H9 (cell line): Measurements from ENCODE around the gene TMEM92. TPM values are rescaled to one million over a fixed set of nuclear protein-coding genes. Genes with fewer than 3 reads are reported as not detected.

ENCODE experiments used
- DNase-seq: peaks from one replicate; pipeline ENCODE4 v3.0.0-alpha.2; 2017
- H2AFZ ChIP-seq: one replicate; pipeline ENCODE4 v1.6.1; 2013; ENCODE audit warnings: mild to moderate bottlenecking, low read length, control low read depth, moderate library complexity
- H2AK5ac ChIP-seq: 2 replicates; pipeline ENCODE4 v1.6.1; 2013; ENCODE audit warnings: low read length, control low read depth, mixed read lengths; ENCODE audit not compliant: insufficient read length
- H2BK120ac ChIP-seq: one replicate; pipeline ENCODE4 v1.6.1; 2013; ENCODE audit warnings: low read depth, mild to moderate bottlenecking, low read length, control low read depth, inconsistent platforms; ENCODE audit not compliant: poor library complexity, severe bottlenecking
- H2BK12ac ChIP-seq: 2 replicates; pipeline ENCODE4 v1.6.1; 2013; ENCODE audit warnings: low read length, control low read depth, mixed read lengths, low read depth; ENCODE audit not compliant: insufficient read length
- H2BK15ac ChIP-seq: 2 replicates; pipeline ENCODE4 v1.6.1; 2013; ENCODE audit warnings: low read depth, low read length, control low read depth
- H2BK20ac ChIP-seq: one replicate; pipeline ENCODE4 v1.6.1; 2013; ENCODE audit warnings: low read depth, mild to moderate bottlenecking, low read length, control low read depth, inconsistent platforms; ENCODE audit not compliant: poor library complexity, severe bottlenecking
- H2BK5ac ChIP-seq: 2 replicates; pipeline ENCODE4 v1.6.1; 2013; ENCODE audit warnings: low read length, control low read depth, mixed read lengths; ENCODE audit not compliant: insufficient read length
- H3K14ac ChIP-seq: 2 replicates; pipeline ENCODE4 v1.6.1; 2013; ENCODE audit warnings: low read length, control low read depth; ENCODE audit not compliant: insufficient read depth
- H3K18ac ChIP-seq: 2 replicates; pipeline ENCODE4 v1.6.1; 2013; ENCODE audit warnings: low read depth, mild to moderate bottlenecking, mixed read lengths, low read length, control low read depth; ENCODE audit not compliant: insufficient read length
- H3K23ac ChIP-seq: 2 replicates; pipeline ENCODE4 v1.6.1; 2013; ENCODE audit warnings: low read length, control low read depth, mixed read lengths, low read depth; ENCODE audit not compliant: insufficient read length
- H3K23me2 ChIP-seq: 2 replicates; pipeline ENCODE4 v1.6.1; 2013; ENCODE audit warnings: low read depth, mild to moderate bottlenecking, mixed read lengths, low read length, control low read depth; ENCODE audit not compliant: insufficient read length, poor library complexity, severe bottlenecking
- H3K27ac ChIP-seq: 2 replicates; pipeline ENCODE4 v1.5.1; 2013; ENCODE audit warnings: low read length, control low read depth, mixed read lengths, low read depth; ENCODE audit not compliant: insufficient read length
- H3K27me3 ChIP-seq: 2 replicates; pipeline ENCODE4 v1.6.1; 2013; ENCODE audit warnings: low read length, control low read depth, inconsistent platforms; ENCODE audit not compliant: insufficient read depth
- H3K4ac ChIP-seq: 2 replicates; pipeline ENCODE4 v1.6.1; 2013; ENCODE audit warnings: low read depth, mild to moderate bottlenecking, control low read depth, inconsistent platforms, low read length, moderate library complexity
- H3K4me1 ChIP-seq: 2 replicates; pipeline ENCODE4 v1.6.1; 2013; ENCODE audit warnings: low read length, control low read depth, inconsistent platforms; ENCODE audit not compliant: insufficient read depth
- H3K4me2 ChIP-seq: 2 replicates; pipeline ENCODE4 v1.6.1; 2013; ENCODE audit warnings: low read length, control low read depth, mixed read lengths; ENCODE audit not compliant: insufficient read length, insufficient read depth
- H3K56ac ChIP-seq: 2 replicates; pipeline ENCODE4 v1.6.1; 2013; ENCODE audit warnings: low read depth, mild to moderate bottlenecking, mixed read lengths, low read length, control low read depth; ENCODE audit not compliant: insufficient read length
- H3K79me1 ChIP-seq: 2 replicates; pipeline ENCODE4 v1.6.1; 2013; ENCODE audit warnings: low read depth, mild to moderate bottlenecking, moderate library complexity, low read length, control low read depth, inconsistent platforms; ENCODE audit not compliant: insufficient read depth, poor library complexity, severe bottlenecking
- H3K79me2 ChIP-seq: 2 replicates; pipeline ENCODE4 v1.6.1; 2013; ENCODE audit warnings: low read length, control low read depth, inconsistent platforms; ENCODE audit not compliant: insufficient read depth
- H3K9ac ChIP-seq: 2 replicates; pipeline ENCODE4 v1.6.1; 2013; ENCODE audit warnings: low read length, control low read depth, mixed read lengths; ENCODE audit not compliant: insufficient read length; ENCODE audit errors: extremely low read depth
- H3K9me3 ChIP-seq: one replicate; pipeline ENCODE4 v1.6.1; 2013; ENCODE audit warnings: low read depth, low read length, inconsistent platforms; ENCODE audit not compliant: control insufficient read depth
- H3T11ph ChIP-seq: one replicate; pipeline ENCODE4 v1.6.1; 2013; ENCODE audit warnings: mild to moderate bottlenecking, low read length, control low read depth, inconsistent platforms
- H4K20me1 ChIP-seq: one replicate; pipeline ENCODE4 v1.6.1; 2013; ENCODE audit not compliant: control insufficient read depth, insufficient read length, insufficient read depth
- H4K5ac ChIP-seq: 2 replicates; pipeline ENCODE4 v1.6.1; 2013; ENCODE audit warnings: low read depth, mild to moderate bottlenecking, mixed read lengths, low read length, control low read depth; ENCODE audit not compliant: insufficient read length
- H4K8ac ChIP-seq: replicated peaks from 2 replicates; pipeline ENCODE4 v1.6.1; 2013; ENCODE audit warnings: low read length, control low read depth, mixed read lengths, low read depth; ENCODE audit not compliant: insufficient read length
- H4K91ac ChIP-seq: 2 replicates; pipeline ENCODE4 v1.6.1; 2013; ENCODE audit warnings: low read depth, mild to moderate bottlenecking, moderate library complexity, mixed read lengths, low read length, control low read depth; ENCODE audit not compliant: insufficient read length
- H3K27ac Mint-ChIP-seq, 3 experiments: 2 replicates in 2 of 3; 3 replicates in 1 of 3; pipeline ENCODE4 v1.8.0; 2020 to 2021; ENCODE audit warnings: mixed read lengths in 3 of 3, mild to moderate bottlenecking in 1 of 3, moderate library complexity in 1 of 3
- H3K27me3 Mint-ChIP-seq: 2 replicates; pipeline ENCODE4 v1.8.0; 2021; ENCODE audit warnings: low read depth, mild to moderate bottlenecking, moderate library complexity, mixed read lengths
- H3K36me3 Mint-ChIP-seq, 3 experiments: 2 replicates in 2 of 3; 3 replicates in 1 of 3; pipeline ENCODE4 v1.8.0; 2020 to 2021; ENCODE audit warnings: low read depth in 3 of 3, mixed read lengths in 3 of 3; ENCODE audit not compliant: insufficient read depth in 1 of 3
- H3K4me1 Mint-ChIP-seq, 2 experiments: 2 replicates each; pipeline ENCODE4 v1.8.0; 2020; ENCODE audit warnings: mixed read lengths in 2 of 2
- H3K4me3 Mint-ChIP-seq, 2 experiments: 2 replicates in 1 of 2; 3 replicates in 1 of 2; pipeline ENCODE4 v1.8.0; 2020 to 2021; ENCODE audit warnings: mild to moderate bottlenecking in 2 of 2, mixed read lengths in 2 of 2, moderate library complexity in 1 of 2
- H3K9me3 Mint-ChIP-seq, 2 experiments: 2 replicates in 1 of 2; 3 replicates in 1 of 2; pipeline ENCODE4 v1.8.0; 2020; ENCODE audit warnings: mild to moderate bottlenecking in 2 of 2, mixed read lengths in 2 of 2, moderate library complexity in 1 of 2
- CTCF ChIP-seq: fragments of 200-600 bp; sonication (generic); conservative IDR thresholded peaks from 3 replicates; pipeline ENCODE4 v1.8.0; 2021; ENCODE audit warnings: antibody characterized with exemption, mild to moderate bottlenecking
- WGBS: extraction: QIAGEN DNeasy Blood & Tissue Kit; methylation state at CpG from one replicate; pipeline ENCODE4 v1.1.7; 2013; ENCODE audit warnings: missing lambda C conversion rate, low lambda C conversion rate, mixed read lengths; ENCODE audit not compliant: insufficient read length; ENCODE audit errors: extremely low coverage; 5-methylcytosine and 5-hydroxymethylcytosine counted together
- total RNA-seq: library from RNA; stranded (reverse); gene quantifications from 2 replicates; pipeline ENCODE4 v1.2.1, GENCODE V29; 2021

Gene TMEM92
- total RNA-seq, 1 experiment from 2014 or later: 10.9 TPM

- peaks cover 40 to 43% of the 10 kb centered on the region in 2 experiments for H3K4me1 Mint-ChIP-seq
- Histone ChIP-seq H4K8ac (no peak overlapping the region), H4K5ac (no peak overlapping the region), H3K9ac (no peak overlapping the region), H2BK12ac (no peak overlapping the region), H3K18ac (no peak overlapping the region), H2BK5ac (no peak overlapping the region), H3K27me3 (no peaks in the 10 kb centered on the region; the same call in 1 of the 2 replicates), H3K79me2 (no peaks in the 10 kb centered on the region), H3K56ac (no peak overlapping the region), H2AK5ac (no peak overlapping the region), H3K9me3 (no peaks in the 10 kb centered on the region), H2BK120ac (no peak overlapping the region), H2AFZ (no peak overlapping the region), H4K20me1 (no peaks in the 10 kb centered on the region), H3K23ac (no peak overlapping the region), H3K79me1 (no peaks in the 10 kb centered on the region), H3K4me1 (peaks cover 7% of the 10 kb centered on the region; the same call in 1 of the 2 replicates), H3T11ph (no peak overlapping the region), H2BK15ac (no peak overlapping the region), H2BK20ac (no peak overlapping the region), H3K4ac (no peak overlapping the region), H3K14ac (no peak overlapping the region), H3K23me2 (no peaks in the 10 kb centered on the region), H3K27ac (no peak overlapping the region), H4K91ac (no peak overlapping the region), H3K4me2 (no peak overlapping the region)
- DNase-seq: no peak
- H3K27ac Mint-ChIP-seq: no peak overlapping the region
- H3K27me3 Mint-ChIP-seq: peaks cover 16% of the 10 kb centered on the region
- no peak overlapping the region for H3K4me3 Mint-ChIP-seq
- peaks cover 16 to 27% (median 16%) of the 10 kb centered on the region in 3 experiments; a peak in 6 of 7 replicates for H3K36me3 Mint-ChIP-seq
- no peak for TF ChIP-seq CTCF
- no CpG with 5 or more reads among the region's 4 CpGs for WGBS
- peaks cover 10 to 12% of the 10 kb centered on the region in 2 experiments; a peak in 4 of 5 replicates for H3K9me3 Mint-ChIP-seq
These were observed 7.6 kb downstream of the TMEM92 start for GRCh38 chr17:50281739-50282401.
